ENCODE results near the gene ACVR1.

Gene ACVR1

GRCh38 chr2:157853211-157853610 lies 22.9 kb downstream of the ACVR1 start:
- DNase-seq (ENCODE audit: low spot score) = no peak

GRCh38 chr2:157849591-157849990 lies 26.5 kb downstream of the ACVR1 start:
- DNase-seq (ENCODE audit: low spot score) = no peak

- DNase-seq (ENCODE audit: low spot score) = no peak
Observed at GRCh38 chr2:157848213-157848612, 27.9 kb downstream of the ACVR1 start.

- DNase-seq (ENCODE audit: low spot score) = no peak
Observed at GRCh38 chr2:157845081-157845480, 31.0 kb downstream of the ACVR1 start.

- no peak for DNase-seq (ENCODE audit: low spot score)
Observed at GRCh38 chr2:157843935-157844334, 32.2 kb downstream of the ACVR1 start.

GRCh38 chr2:157843081-157843480 lies 33.0 kb downstream of the ACVR1 start:
- no peak for DNase-seq (ENCODE audit: low spot score)

GRCh38 chr2:157842106-157842879 lies 33.8 kb downstream of the ACVR1 start:
- DNase-seq (ENCODE audit: low spot score) = no peak

- DNase-seq (ENCODE audit: low spot score) = no peak
Observed at GRCh38 chr2:157841485-157841884, 34.6 kb downstream of the ACVR1 start.

GRCh38 chr2:157840568-157841156 lies 35.5 kb downstream of the ACVR1 start:
- peak; percentile 33 for DNase-seq (ENCODE audit: low spot score)

- no peak for DNase-seq (ENCODE audit: low spot score)
Observed at GRCh38 chr2:157839822-157840221, 36.3 kb downstream of the ACVR1 start.

GRCh38 chr2:157839162-157839801 lies 36.8 kb downstream of the ACVR1 start:
- DNase-seq (ENCODE audit: low spot score) = peak; percentile 28

GRCh38 chr2:157838442-157839161 lies 37.5 kb downstream of the ACVR1 start:
- peak; percentile 53 for DNase-seq (ENCODE audit: low spot score)

- DNase-seq (ENCODE audit: low spot score) = no peak
Observed at GRCh38 chr2:157837851-157838441, 38.2 kb downstream of the ACVR1 start.

- no peak for DNase-seq (ENCODE audit: low spot score)
Observed at GRCh38 chr2:157836531-157836930, 39.6 kb downstream of the ACVR1 start.

GRCh38 chr2:157835425-157835824 lies 40.7 kb downstream of the ACVR1 start:
- DNase-seq (ENCODE audit: low spot score) = no peak

GRCh38 chr2:157835006-157835405 lies 41.1 kb downstream of the ACVR1 start:
- no peak for DNase-seq (ENCODE audit: low spot score)

GRCh38 chr2:157833721-157834120 lies 42.4 kb downstream of the ACVR1 start:
- no peak for DNase-seq (ENCODE audit: low spot score)

GRCh38 chr2:157831573-157832315 lies 44.4 kb downstream of the ACVR1 start:
- no peak for DNase-seq (ENCODE audit: low spot score)

GRCh38 chr2:157830696-157831570 lies 45.2 kb downstream of the ACVR1 start:
- no peak for DNase-seq (ENCODE audit: low spot score)

GRCh38 chr2:157830266-157830665 lies 45.9 kb downstream of the ACVR1 start:
- DNase-seq (ENCODE audit: low spot score) = no peak

- DNase-seq (ENCODE audit: low spot score) = no peak
Observed at GRCh38 chr2:157827377-157827776, 48.8 kb downstream of the ACVR1 start.

Data from HuH-7 (cell line).